ENCODE data around the gene GET3.

GET3 gene

DNA sequence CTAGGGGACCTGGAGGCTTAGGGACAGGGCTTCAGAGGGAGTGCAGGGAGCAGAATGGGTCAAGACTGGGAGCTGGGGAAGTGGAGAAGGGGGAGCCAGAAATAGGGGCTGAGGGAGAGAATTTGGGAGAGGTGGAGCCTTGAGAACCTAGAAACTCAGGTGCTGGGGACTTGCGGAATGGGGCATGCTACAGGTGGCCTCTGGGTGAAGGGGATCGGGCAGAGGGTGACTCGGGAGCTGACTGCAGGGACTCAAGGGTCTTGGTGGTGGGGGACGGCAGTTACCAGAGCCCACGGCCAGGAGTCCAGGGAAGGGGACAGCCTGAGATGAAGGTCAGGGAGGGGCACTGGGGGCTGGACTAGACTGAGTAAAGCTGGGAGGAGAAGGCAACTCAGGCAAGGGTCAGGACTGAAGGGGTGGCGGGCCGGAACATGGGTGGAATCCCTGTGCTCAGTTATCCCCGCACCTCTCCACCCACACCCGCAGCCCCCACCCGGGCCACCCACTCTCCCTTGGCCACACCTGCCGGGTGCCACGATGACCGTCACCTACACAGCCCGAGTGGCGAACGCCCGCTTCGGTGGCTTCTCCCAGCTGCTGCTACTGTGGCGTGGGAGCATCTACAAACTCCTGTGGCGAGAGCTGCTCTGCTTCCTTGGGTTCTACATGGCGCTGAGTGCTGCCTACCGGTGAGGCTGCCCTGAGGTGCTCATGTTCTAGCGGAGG, 14.9 kb downstream of the GET3 start:
- DNase-seq (ENCODE audit: low read depth), result no peak

DNA sequence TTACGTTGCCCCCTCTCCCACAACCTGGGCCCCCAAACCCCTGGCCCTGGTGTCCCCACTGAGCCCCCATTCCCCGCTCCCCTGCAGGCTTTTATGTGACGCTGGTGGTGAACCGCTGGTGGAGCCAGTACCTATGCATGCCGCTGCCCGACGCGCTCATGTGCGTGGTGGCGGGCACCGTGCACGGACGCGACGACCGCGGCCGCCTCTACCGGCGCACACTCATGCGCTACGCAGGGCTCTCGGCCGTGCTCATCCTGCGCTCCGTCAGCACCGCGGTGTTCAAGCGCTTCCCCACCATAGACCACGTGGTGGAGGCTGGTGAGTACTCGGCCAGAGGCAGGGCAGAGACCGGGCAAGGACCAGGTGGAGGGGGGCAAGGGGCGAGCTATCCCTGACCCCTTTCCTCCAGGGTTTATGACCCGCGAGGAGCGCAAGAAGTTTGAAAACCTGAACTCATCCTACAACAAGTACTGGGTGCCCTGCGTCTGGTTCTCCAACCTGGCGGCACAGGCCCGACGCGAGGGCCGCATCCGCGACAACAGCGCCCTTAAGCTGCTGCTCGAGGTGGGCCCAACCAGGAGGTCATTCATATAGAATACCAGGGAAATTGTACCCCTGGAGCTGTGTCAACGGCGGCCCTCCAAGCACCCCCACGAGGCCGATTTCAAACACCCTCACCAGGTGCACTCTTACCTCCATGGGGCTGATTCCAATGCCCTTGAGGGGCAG, 17.3 kb downstream of the GET3 start:
- DNase-seq (ENCODE audit: low read depth), result no peak

DNA sequence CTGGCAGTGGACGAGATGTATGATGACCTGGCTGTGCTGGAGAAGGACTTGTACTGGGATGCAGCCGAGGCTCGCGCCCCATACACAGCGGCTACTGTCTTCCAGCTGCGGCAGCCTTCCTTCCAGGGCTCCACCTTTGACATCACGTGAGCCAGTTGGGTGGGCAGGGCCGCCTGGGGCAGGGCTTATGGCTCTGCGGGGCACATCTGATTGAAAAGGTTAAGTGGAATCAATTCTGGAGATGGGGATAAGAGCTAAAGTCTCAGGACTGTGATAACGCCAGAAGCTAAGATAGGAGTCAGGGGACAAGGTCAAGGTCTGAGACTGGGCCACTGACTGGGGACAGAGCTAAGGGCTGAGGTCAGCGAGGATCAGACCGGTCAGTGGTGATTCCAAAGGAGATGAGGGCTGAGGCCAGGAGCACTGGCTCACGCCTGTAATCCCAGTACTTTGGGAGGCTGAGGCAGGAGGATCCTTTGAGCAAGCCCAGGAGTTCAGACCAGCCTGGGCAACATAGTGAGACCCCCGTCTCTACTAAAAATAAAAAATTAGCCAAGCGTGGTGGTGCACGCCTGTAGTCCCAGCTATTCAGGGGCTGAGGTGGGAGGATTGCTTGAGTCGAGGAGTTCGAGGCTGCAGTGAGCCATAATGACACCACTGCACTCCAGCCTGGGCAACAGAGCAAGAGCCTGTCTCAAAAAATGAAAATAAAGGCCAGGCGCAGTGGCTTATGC, 19.0 kb downstream of the GET3 start:
- DNase-seq (ENCODE audit: low read depth), result no peak

DNA sequence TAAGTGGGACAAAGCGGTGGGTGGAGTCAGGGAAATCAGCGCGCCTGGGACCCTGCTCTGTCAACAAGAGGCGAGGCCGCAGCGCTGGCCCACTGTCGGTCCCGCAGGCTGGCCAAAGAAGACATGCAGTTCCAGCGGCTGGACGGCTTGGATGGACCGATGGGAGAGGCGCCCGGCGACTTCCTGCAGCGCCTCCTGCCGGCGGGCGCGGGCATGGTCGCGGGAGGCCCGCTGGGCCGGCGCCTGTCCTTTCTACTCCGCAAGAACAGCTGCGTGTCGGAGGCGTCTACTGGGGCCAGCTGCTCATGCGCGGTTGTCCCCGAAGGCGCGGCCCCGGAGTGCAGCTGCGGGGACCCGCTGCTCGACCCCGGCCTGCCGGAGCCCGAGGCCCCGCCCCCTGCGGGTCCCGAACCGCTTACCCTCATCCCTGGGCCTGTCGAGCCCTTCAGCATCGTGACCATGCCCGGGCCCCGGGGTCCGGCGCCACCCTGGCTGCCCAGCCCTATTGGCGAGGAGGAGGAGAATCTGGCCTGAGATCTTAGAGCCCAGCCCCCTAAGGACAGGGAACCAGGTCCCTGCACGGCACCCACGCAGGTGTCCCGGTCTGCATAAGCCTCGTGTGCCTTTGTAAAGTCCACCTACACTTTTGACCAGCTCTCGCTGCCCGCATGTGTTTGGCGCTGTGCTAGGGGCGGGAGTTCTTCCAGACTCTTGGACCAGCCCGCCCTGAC, 20.4 kb downstream of the GET3 start:
- peak; percentile 72 for DNase-seq (ENCODE audit: low read depth)

DNA sequence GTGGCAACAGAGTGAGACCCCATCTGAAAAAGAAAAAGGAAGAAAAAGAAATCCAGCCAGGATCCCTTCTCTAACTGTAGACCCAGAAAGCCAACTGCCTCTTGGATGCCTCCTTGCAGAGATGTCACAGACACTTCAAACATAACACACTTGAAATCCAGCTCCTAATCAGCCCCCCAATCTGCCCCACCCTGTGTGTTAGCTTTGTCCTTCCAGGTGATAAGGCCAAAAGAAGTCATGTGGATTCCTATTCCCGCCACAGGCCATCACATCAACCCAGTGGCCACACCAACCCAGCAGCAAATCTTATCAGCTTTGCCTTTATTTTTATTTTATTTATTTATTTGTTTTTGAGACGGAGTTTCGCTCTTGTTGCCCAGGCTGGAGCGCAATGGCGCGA, 22.4 kb downstream of the GET3 start:
- DNase-seq (ENCODE audit: low read depth), result no peak

DNA sequence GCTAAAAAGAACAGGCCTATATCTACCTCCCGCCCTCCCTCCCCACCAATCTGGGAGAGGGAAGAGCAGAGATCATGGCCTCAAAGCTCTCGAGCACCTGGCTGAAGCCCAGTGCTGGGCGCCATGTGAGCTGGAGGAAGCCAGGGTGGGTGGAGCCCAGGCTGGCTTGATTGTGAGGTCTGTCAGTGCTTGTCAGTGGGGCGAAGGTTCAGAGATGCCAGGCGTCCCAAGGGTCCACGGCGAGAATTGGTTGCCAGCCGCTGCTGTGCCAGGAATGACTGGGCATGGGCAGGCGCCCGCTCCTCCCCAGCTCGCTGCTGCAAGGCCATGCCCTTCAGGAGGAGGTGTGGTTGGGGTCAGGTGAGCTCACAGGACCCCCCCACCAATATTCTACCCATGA, 25.8 kb downstream of the GET3 start:
- DNase-seq (ENCODE audit: low read depth), result no peak

DNA sequence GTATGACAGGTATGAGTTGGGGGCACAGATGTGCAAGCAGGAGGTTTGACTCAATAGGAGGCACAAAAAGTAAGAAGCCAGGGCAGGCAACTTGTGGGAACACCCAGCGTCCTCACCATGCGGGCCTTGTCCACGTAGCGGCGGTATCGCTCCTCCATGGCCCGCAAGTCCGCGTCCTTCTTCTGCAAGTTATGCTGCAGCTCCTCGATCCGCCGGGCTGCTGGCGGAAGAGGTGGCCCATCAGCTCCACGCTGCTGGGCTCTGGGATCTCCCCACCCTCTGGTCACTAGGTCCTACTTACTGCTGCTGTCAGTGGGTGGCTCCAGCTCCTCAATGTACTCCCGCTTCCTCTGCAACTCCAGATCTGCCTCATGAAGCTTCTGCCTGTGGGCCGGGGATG, 27.4 kb downstream of the GET3 start:
- DNase-seq (ENCODE audit: low read depth), result no peak

DNA sequence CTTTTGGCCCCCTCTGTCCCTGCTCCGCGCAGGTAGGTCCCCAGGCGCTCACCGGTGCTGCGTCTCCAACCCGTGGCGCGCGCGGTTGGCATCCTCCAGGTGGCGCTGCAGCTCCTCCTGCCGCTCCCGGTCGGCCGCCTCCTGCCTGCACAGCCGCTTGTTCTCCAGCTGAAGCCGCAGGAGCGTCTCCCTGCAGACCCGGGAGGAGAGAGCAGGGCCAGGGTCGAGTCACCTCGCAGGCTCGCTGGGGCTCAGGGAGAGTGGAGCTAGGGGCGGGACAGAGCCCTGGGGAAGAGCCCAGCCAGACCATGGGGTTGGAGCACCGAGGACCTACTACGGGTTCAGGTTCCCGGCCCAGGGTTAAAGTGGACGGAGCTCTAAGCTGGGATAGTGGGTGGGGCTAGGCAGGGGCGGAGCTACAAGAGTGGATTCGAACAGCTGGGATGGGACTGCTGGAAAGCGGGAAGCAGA, 28.8 kb downstream of the GET3 start:
- peak; percentile 86 for DNase-seq (ENCODE audit: low read depth)

DNA sequence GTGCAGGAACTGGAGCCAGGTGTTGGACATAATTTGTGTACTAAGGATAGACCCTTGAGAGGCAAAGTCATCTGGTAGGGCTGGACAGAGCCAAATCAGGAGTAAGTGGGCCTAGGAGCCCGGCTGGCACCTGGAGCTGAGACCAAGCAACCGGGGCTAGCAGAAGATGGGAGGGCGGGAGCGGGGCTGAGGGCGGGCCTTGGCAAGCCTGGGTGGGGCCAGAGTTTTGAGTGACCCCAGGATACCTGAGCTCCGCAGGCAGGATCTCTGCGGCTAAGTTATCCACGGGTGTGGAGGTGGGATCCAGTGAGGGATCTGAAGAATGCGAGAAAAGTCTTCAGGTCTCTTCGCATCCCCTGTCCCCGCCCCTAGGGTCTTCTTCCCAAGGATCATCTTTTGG, 29.9 kb downstream of the GET3 start:
- no peak for DNase-seq (ENCODE audit: low read depth)

DNA sequence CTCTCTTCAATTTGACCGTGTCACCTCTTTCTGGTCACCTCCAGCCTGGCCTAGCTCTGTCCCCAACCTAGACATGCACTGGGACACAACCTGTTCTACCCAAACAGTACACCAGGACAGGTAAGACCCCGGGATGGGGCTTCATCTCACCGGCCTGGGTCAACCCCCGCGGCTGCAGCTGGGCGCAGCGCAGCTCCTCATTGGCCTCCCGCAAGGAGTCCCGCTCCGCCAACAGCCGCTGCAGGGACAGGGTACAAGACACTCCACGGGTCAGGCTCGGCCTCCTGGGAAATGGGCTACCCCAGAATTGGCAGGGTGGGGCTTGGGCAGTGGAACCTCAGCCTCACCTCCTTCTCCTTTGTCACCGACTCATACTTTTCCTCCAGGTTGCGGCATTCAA, 30.4 kb downstream of the GET3 start:
- no peak for DNase-seq (ENCODE audit: low read depth)

DNA sequence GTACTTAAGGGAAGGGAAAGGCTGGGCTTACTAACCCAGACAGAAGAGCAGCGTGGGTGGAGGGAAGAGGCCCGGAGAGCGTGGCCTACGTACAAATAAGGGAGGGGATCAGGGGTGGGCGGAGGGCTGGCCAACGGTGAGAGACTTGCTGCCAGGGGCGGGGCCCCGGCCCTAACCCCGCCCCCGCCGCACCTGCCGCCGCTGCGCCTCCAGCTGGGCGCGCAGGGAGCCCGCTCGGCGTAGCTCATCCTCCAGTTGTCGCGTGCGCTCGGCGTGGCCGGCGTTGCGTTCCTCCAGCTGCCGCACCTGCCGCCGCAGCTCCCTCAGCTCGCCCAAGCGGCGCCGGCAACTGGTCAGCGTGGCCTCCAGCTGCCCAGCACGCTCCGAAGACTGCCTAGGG, 32.4 kb downstream of the GET3 start:
- DNase-seq (ENCODE audit: low read depth), result no peak

DNA sequence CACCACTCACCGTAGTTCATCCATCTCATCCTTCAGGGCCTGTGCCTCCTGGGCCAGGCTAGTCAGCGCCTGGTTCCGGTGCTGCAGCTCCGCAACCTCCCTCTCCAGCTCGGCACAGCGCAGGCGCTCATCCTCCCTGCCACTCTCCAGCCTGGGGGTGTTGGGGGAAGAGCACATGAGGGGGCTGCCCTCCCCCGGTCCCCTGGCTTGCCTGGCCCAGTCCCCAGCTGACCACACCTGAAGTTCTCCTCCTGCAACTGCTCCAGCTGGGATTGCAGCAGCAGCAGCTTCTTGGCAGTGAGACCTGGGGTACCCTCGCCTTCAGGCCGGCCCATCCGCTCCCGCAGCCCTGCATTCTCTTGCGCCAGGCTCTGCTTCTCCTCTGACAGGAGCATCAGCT, 33.6 kb downstream of the GET3 start:
- no peak for DNase-seq (ENCODE audit: low read depth)

DNA sequence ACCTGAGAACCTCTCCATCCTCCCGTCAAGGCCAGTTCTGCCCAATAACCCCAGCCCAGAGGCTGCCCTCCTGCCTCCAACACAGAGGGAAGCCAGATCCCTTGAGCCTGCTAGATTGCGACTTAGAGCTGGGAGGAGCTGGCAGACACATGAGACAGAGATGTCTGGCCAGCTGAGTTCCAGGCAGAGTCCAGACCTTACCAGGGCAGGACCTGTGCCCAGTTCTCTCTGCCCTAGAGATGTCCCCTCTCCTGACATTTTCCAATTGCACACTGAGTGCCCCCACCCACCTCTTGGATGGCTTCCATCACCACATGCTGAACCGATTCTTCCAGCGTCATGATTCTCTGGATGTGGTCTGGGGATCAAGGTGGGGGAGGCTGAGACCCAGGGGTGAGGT, 35.0 kb downstream of the GET3 start:
- DNase-seq (ENCODE audit: low read depth), result no peak

DNA sequence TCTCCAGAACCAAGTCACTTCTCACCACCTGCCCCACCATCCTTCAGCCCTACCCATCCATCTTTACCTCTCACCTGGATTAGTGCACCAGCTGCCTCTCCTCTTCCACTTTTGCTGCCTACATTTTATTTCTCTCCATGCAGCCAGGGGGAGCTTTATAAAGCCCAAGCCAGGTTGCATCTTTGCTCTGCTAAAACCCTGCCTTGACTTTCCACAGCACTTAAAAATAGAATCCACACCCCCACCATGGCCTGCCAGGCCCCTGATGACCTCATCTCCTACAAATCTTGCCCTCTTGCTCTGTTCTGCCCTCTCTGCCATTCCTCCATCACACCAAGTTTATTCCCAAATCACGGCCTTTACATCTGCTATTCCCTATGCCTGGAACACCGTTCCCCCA, 36.3 kb downstream of the GET3 start:
- DNase-seq (ENCODE audit: low read depth), result peak; percentile 74

DNA sequence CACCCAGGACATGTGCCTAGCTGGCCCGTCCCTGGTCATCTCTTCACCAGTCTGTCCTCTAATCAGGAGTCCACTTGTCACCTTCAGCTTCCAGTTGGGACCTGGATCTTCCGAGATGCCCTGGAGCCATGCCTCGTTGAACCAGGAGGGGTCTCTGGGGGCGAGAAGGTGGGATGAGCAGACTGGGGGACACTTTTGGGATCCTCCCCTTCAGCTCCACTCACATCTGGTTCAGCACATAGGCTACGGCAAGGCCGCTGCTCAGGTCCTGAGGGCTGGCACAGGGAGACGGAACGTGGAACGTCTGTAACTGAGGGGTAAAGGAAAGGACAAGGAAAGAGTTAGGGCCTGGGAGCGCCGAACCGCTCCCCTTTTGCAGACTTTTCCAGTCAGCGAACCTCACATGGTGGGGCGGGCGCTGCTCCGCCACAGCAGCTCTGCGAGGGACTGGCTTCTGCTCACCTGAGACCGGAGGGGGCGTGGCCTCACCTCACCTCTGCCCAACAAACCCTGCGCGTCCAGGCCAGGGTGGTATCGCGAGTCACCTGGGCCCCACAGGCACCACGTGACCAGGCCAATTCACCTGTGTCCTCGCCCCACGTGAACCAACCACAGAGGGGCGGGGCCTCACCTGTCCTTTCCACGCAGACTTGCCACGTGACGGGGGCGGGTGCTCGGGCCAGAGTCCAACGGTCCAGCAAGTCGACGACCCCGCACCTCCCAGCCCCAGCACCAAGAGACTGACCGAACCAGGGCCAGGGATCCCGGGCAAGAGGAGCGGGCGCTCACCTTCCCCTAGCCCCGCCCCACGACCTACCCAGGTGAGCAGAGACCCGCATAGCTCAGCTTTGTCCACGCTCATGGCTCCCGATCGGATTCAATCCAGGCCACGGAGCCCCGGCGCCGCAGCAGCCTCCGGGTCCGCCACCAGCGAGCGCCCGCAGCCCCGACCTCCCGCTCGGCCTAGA, 37.6 kb downstream of the GET3 start, which contains the start of gene HOOK2:
Gene HOOK2 (minus strand): TSS at position 965 of the 968 bp plus-strand sequence. CDS start 103 bp downstream, at position 862.
- no peak for DNase-seq (ENCODE audit: low read depth)

DNA sequence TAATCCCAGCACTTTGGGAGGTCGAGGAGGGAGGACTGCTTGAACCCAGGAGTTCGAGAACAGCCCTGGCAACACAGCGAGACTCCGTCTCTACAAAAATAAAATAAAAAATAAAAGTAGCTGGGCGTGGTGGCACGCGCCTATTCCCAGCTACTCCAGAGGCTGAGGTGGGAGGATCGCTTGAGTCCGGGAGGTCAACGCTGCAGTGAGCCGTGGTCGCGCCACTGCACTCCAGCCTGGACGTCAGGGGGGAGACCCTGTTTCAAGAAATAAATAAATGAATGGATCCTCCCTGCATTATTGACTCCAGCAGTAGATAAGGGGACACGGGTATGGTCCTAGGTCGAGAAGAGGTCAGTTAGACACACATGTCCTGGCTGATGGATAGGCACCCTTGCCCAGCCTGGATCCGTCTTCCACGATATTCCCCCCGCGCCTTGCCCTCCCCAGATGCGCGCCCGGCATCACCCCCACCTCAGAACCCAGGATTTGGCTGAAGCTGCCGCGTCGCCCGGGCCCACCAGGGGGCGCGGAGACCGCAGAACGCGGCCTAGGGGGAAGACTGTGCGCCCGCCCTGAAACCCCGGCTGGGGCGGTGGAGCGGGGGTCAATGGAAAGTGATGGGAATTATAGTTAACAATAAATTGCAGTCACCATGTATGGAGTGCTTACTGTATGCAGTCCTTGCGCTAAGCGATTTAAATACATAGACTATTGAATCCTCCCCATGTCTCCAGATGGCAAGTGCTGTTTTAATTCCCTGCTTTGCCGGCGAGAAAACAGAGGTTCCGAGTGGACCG, 40.1 kb downstream of the GET3 start:
- DNase-seq (ENCODE audit: low read depth), result peak; percentile 75

DNA sequence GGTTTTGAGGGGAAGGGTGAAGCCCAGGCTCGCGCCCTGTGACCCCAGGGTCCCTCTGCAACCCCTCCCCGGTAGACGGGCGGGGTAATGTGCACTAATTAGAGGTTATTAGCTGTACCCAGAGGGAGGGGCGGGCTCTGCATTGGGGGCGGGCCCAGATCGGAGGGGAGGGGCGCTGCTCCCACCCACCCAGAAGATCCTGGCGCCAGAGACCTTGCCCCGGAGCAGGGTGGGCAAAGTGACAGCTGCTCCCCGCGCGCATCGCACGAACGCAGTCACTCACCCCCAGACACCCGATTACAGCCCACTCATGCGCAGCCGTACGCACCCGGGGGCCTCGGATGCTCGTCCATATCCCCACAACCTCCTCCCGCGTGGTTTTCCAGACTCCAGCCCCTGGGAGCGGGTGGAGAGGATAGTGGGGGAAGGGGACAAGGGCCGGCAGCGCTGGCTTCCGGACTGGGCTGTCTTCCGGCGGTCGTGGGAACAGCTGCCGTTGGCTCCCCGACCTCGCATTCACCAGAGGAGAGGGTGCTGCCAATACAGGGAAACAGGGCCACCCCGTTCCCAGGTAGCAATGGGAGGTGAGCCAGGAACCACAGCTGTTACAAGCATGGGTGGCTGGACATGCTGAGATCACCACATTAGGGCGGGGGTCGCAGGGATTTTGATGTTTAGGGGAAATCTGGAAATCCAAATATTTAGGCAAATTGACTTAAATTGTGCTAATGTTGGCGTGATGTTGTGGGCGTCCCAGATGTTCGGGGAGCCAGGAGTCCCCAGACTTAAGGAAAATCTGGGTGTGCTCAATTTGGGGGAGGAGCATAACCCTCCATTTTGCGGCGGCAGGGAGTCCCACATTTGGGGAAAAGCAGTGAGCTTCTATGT, 41.0 kb downstream of the GET3 start:
- DNase-seq (ENCODE audit: low read depth), result peak; percentile 89

DNA sequence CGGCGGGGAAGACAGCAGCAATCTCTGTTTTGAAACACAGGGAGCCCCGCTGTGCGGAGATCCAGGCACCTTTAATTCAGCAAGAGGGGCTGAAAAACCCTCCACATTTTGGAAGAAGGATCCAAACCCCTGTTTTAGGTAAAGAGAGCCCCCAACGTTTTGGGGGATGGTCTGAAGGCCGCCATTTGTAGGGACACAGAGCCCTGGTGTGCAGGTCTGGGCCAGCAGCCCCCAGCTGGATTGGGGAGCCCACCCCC, 41.5 kb downstream of the GET3 start:
- no peak for DNase-seq (ENCODE audit: low read depth)
